ENCODE results near the gene KLHDC10. TPM values are rescaled to one million over a fixed set of nuclear protein-coding genes. Genes with fewer than 3 reads are reported as not detected.
A peak's percentile ranks its signal among the peaks of the same experiment; 100 is the strongest.

Gene KLHDC10
- total RNA-seq, 1 donor from 2014 or later, result 13.0 TPM

DNA sequence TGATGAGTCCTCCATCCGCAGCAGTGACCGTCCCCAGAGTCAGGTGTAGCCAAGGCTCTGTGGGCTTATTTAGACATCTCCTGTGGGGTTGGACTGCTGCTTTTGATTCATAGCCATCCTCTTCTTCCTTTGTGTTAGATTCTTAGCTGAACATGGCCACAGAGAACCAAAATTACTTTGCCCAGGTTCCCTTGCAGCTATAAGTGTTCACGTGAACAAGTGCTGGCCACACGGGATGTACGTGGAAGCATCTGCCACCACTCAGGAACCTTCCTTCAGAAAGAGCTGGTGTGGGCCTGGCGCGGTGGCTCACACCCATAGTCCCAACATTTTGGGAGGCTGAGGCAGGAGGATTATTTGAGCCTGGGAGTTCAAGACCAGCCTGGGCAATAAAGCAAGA, 85.8 kb downstream of the KLHDC10 start:
- TF ChIP-seq, protein P1, sequence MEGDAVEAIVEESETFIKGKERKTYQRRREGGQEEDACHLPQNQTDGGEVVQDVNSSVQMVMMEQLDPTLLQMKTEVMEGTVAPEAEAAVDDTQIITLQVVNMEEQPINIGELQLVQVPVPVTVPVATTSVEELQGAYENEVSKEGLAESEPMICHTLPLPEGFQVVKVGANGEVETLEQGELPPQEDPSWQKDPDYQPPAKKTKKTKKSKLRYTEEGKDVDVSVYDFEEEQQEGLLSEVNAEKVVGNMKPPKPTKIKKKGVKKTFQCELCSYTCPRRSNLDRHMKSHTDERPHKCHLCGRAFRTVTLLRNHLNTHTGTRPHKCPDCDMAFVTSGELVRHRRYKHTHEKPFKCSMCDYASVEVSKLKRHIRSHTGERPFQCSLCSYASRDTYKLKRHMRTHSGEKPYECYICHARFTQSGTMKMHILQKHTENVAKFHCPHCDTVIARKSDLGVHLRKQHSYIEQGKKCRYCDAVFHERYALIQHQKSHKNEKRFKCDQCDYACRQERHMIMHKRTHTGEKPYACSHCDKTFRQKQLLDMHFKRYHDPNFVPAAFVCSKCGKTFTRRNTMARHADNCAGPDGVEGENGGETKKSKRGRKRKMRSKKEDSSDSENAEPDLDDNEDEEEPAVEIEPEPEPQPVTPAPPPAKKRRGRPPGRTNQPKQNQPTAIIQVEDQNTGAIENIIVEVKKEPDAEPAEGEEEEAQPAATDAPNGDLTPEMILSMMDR (IDR thresholded peaks at IDR 0.05), result no peak
- Histone ChIP-seq H3K27me3 (no peaks in the 10 kb centered on the region), H3K36me3 (peaks cover 3 to 21% of the 10 kb centered on the region in 2 donors), H3K27ac (no peak overlapping the region), H3K4me3 (no peak overlapping the region), H3K9me3 (peaks cover 0 to 6% of the 10 kb centered on the region in 2 donors), H3K4me1 (no peaks in the 10 kb centered on the region)
- DNase-seq (ENCODE audit: low spot score in 2 of 2), result no peak
- intact Hi-C loops (cut with DNase I), result no loop called here

DNA sequence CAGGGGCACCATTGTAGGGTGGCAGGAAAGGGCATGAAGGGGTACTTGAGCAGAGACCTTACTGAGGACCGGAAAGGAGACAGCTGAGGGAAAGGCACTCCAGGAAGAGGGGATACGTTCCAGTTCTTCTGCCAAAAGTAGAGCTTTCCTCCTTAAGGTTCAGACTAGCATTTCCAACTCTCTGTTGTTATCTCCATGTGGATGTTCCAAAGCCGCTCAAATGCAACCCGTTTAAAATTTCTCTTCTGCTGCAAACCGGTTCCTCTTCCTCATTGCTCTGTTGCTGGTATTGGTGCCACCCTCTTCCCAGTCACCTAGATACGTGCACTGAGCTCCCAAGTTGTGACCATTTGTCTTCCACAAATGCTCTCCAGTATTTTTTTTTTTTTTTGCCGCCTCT, 87.4 kb downstream of the KLHDC10 start:
- peaks cover 0 to 6% of the 10 kb centered on the region in 2 donors for H3K9me3 ChIP-seq
- H3K4me1 ChIP-seq, result no peaks in the 10 kb centered on the region
- H3K27me3 ChIP-seq, result no peaks in the 10 kb centered on the region
- H3K4me3 ChIP-seq, result no peak overlapping the region
- H3K36me3 ChIP-seq, result peaks cover 3 to 36% of the 10 kb centered on the region in 2 donors
- intact Hi-C loops (cut with DNase I), result no loop called here
- DNase-seq (ENCODE audit: low spot score in 2 of 2), result no peak
- TF ChIP-seq, protein P1 (IDR thresholded peaks at IDR 0.05), result no peak
- no peak overlapping the region for H3K27ac ChIP-seq

DNA sequence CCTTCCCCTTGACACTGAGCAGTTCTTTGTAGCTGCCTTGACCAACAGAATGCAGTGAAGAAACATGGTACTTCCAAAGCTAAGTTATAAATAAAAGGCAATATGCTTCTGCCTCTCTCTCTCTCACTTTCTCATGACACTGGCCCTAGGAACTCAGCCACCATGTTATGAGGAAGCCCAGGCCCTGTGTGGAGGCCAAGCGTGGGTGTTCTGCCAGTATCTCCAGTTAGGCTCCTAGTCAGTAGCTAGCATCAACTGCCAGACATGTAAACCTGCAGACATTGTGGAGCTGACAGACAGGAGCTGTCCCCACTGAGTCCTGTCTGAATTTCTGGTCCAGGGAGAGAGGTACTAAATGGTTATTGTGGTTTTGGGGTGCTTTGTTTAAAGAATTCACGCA, 89.7 kb downstream of the KLHDC10 start:
- no peak for DNase-seq (ENCODE audit: low spot score in 2 of 2)
- Histone ChIP-seq H3K36me3 (peaks cover 3 to 36% of the 10 kb centered on the region in 2 donors), H3K4me1 (no peaks in the 10 kb centered on the region), H3K4me3 (no peak overlapping the region), H3K27ac (no peak overlapping the region), H3K9me3 (peaks cover 0 to 6% of the 10 kb centered on the region in 2 donors), H3K27me3 (no peaks in the 10 kb centered on the region)
- intact Hi-C loops (cut with DNase I), result no loop called here
- TF ChIP-seq, protein P1 (IDR thresholded peaks at IDR 0.05), result no peak

DNA sequence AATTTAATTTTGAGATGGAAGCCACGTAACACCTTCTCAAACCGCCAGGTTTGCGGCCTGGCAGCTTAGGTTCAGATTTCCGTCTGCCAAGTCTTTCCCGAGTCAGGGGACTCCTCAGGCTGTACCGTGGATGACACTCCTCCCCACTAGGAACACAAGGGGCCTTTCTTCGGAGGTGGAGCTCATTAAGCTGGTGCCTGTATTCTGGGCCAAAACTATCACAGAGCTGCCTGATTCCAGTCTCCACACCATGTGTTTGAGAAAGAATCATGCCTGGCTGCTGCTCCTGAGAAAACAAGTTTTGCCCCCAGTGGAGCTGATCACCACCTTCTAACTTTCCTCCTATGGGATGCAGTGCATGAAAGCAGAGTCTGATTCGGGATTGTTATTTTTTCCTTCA, 90.1 kb downstream of the KLHDC10 start:
- Histone ChIP-seq H3K27ac (no peak overlapping the region), H3K4me3 (no peak overlapping the region), H3K27me3 (no peaks in the 10 kb centered on the region), H3K36me3 (peaks cover 3 to 38% of the 10 kb centered on the region in 2 donors), H3K4me1 (no peaks in the 10 kb centered on the region), H3K9me3 (peaks cover 0 to 6% of the 10 kb centered on the region in 2 donors)
- peak in 1 of 2 donors; percentile 37 for DNase-seq (ENCODE audit: low spot score in 2 of 2)
- intact Hi-C loops (cut with DNase I), result no loop called here
- TF ChIP-seq, protein P1 (IDR thresholded peaks at IDR 0.05), result no peak

DNA sequence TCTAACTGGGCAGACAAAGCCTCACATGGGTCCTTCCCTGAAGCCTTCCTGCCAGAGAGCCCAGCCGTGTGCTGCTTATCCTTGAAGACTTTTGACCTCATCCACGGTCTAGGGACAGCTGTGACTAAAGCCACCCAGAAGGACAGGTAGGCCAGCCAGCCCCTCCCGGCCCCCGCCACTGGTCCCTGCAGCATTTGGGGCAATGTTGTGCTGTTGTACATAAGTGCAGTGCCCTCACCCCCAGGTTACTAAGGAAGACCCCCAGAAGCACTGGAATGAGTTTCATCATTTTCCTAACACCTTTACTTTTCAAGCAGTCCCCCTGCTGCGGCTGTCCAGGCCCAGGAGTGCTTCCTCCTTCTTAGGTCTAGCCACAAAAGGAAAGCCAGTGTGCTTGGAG, 91.9 kb downstream of the KLHDC10 start:
- H3K4me3 ChIP-seq, result no peak overlapping the region
- no peak overlapping the region for H3K27ac ChIP-seq
- no peak for DNase-seq (ENCODE audit: low spot score in 2 of 2)
- intact Hi-C loops (cut with DNase I), result no loop called here
- peaks cover 0 to 2% of the 10 kb centered on the region in 2 donors for H3K9me3 ChIP-seq
- no peaks in the 10 kb centered on the region for H3K27me3 ChIP-seq
- H3K36me3 ChIP-seq, result peaks cover 10 to 44% of the 10 kb centered on the region in 2 donors
- no peaks in the 10 kb centered on the region for H3K4me1 ChIP-seq
- TF ChIP-seq, protein P1 (IDR thresholded peaks at IDR 0.05), result no peak

All from ascending aorta (tissue), 2 donors.